Cerebellar nuclear complex (tissue), 1 donor: ENCODE results near the gene PATE1.

Source experiments
- DNase-seq, 2 experiments: peaks; one replicate each; lab custom pipeline; 2025; lab: John Stamatoyannopoulos, UW

PATE1 gene

DNA sequence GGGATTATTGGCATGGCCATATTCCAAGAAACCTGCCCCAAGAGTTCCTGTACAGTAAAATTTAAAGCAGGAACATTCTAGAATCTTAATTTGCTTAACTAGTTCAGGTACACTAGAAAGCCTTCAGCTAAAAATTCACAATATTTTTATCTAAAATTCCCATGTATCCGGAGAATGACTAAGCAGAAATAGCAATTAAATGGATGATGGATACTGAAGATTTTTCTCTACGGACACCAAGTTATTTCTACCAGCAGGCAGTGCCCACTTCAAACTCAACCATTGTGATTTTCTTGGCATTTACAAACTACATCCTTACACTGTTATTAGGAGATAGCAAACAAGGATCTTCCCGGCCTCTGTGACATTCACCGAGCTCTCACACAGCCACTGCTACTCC is 44.7 kb downstream of the PATE1 start:
- DNase-seq = no peak

DNA sequence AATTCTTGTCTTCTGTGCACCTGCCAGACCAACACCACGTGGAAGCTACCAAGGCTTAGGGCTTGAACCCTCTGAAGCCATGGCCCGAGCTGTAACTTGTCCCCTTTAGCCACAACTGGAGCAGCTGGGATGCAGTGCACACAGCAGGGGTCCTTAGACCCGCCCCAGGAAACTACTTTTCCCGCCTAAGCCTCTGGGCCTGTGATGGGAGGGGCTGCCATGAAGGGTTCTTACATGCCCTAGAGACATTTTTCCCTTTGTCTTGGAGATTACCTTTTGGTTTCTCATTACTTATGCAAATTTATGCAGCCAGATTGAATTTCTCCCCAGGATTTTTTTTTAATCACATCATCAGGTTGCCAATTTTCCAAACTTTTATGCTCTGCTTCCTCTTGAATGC is 51.6 kb downstream of the PATE1 start:
- no peak for DNase-seq
